GM18520 (cell line): ENCODE measurements around the gene CD47.
A peak's percentile ranks its signal among the peaks of the same experiment; 100 is the strongest.

Experiments used
- ATAC-seq: cut with Tn5 transposase; IDR thresholded peaks from one replicate; pipeline ENCODE4 v1.9.1; 2021; ENCODE audit not compliant: unreplicated experiment

CD47 gene

DNA sequence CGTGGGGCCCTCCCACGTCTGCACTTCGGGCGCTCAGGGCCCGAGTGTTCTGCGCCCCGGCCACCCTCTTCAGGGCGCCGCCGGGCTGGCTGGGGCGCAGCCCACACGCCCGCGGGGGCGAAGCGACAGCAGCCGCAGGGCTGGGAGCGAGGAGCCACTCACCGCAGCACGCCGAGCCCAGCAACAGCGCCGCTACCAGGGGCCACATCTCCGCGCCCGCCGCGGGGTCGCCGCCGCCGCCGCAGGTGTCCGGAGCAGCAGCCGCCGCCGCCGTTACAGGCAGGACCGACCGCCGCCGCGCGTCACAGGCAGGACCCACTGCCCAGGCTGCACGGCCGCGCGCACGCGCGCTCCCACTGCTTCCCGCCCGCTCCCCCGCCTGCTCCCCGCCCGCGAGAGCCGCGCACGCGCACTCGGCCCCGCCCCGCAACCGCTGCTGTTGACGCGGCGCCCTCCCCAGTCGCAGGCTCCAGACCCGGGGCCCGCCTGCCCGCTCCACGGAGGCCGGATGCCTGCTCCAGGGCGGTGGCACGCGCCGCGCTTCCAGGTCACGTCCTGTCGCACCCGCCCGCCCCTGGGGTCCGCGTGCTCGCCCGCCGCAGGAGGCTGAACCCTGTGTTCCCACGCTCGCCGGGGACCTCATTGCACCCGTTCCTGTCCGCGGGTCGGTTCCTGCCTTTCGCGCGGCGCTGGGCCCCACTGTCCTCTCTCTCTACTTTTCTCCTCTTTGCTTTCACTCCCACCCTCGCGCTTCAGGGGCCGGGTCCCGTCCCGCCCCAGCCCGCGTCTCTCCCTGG lies at the start of gene CD47:
Gene CD47, minus strand, starts transcription at position 331 of the 797 bp plus-strand sequence. Its CDS starts 123 bp downstream, at position 208.
- ATAC-seq: peak; percentile 37

- ATAC-seq: no peak
Observed at GRCh38 chr3:108137460-108137814, 46.6 kb upstream of the CD47 start.

DNA sequence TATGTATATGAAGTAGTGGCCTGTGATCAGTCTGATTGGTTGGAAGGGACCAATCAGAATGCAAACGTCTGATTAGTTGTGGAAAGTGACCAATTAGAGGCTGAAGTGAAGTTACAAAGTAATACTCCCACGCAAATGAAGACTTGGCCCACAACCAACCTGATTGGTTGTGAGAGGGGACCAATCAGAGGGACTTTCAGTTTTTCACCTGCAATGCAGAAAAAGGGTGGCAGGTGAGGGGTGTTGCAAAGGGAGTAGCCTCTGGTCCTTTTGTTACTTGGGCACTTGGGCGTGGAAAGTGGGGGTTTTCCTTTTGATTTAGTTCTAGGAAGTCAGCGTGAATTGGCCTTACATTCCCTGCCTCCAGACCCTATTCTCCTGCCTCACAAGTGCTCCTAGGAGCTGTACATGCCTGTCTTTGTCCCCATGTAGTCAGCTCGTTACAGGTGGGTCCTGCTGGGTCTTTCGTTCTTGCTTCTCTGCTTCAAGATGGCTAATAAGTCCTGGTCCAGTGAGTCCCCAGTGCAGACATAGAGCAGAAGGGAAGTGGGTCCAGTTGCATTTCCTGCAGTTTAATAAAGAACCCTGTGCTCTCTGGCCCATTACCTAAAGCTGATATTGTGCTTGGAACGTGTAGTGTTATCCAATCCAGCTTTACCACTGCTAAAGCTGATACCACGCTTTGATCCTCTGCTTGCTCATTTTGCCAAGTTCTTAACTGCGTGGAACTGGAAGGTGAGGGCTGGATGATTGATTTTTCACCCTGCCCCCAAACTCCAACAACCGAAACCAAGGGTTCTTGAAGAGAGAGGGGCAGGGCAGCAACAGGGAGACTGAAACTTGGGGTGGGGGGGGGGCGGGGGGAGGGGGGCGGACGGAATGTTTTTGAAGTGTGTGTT lies 46.0 kb upstream of the CD47 start:
- no peak for ATAC-seq

DNA sequence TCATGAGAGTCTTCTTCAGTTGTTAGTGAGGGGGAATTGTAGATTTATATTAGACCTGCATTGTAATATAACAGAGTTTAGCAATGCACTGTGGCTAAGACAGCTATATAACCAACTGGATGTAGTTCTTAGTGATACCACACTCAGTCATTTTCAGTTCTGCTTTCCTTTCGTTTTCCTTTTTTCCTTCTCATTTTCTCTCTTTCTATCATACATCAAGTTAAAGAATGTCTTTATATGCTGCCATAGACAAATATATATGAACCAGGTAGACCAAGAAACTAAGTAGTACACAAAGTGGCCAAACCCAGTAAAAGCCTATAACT lies 43.7 kb upstream of the CD47 start:
- ATAC-seq: peak; percentile 15

DNA sequence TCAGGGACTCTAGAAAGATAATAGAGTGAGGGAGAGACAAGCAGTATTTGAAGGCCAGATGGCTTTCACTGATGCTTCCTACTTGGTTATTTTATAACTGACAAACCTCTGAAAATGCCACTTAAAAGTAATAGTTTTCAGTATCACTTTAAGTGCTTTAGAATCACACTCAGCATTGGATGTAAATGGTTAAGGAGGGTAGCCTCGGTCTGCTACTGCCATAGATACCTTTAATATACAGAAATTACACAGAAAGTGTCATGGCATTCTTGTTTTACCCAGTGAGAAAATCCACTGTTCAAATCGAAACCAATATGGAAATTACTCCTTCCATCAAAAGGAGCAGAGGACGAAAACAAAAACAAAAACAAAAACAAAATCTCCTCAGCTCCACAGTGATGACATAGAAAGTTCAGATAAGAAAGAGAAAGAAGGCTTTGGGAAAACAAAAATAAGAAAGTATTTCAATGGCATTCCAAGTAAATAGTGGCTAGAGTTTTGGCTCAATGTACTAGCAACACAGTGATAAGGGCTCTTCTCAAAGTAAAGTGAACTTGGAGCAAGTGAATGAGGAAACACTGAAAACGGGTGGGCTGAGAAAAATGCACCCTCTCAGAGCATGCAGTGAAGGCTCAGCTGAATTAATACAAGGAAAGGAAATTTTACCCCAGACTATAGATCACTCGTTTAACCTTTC lies 43.2 kb upstream of the CD47 start:
- ATAC-seq: peak; percentile 46

DNA sequence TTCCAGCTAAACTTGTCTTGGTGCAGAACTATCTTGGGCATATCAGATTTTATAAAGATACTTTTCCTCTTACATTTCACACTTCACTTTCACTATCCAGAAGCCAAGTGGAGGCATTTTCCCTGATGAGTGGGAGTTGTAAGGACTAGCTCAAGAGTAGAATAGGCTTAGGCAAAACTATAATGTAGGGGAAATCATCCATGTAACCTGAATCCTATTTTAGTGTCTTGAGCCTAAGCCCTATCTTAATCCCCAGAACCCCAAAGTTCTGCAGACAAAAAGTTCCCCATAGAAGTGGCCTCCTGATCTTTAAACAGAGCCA lies 42.2 kb upstream of the CD47 start:
- no peak for ATAC-seq

DNA sequence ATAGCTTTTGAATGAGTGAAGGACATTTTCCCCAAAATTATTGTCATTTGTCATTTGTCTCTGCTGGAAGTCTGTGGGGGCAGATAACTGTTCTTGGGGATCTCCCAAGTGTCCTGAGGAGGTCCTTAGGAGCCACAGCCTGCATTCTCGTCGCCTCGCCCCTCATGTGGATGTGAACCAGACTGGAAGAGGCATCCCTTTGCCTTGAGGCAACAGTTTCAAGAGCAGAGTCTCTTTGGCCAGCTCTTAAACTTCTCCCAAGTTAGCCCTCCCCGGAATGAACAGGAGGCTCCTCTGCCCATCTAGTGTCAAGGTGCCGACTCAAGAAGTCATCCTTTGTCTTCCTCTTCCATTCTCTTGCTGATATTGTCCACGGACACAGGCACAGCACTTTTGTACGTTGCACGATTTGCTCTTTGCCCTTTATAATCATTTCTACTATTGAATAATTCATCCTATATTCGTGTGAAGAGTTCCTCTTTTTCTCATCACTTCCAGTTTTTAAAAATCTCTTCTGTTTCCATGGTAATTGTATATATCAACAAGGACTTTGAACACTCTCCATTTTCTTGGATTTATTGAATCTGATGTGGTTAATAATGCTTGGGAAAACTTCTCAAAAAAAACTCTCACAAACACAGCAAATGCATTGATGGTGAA lies 40.8 kb upstream of the CD47 start:
- no peak for ATAC-seq

DNA sequence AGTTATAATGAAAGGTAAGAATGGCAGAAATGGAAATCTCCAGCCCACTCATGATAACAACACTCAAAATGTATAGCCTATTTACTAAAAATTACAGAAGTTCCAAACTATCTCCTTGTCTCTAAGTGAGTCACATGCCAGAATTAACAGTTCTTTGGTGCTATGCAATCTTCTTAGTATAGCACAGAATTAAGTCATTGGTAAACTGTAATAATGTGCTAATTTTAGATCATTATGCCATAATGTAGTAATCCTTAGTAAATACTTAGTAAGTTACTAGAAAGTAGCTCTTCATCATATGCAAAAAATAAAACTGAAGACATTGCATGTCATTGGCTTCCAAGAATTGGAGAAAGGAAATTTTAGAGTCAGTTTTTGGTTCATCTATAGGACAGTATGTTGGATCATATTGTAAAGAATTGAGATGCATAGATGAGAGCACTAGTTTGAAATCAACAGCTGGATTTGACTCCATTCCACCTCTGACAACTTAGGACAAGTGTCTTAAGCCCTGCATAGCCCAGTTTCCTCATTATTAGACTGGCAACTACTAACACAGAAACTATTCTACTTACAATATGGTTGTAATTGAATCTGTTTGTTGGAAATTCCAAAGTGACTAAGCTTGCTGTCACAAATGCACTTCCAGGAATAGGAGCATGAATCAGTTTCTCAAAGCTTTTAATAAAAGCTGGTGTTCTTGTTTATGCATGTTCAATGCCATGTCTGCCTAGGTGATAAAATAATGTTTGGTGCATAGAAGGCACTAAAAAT lies 40.1 kb upstream of the CD47 start:
- no peak for ATAC-seq

GRCh38 chr3:108130236-108130635 lies 39.4 kb upstream of the CD47 start:
- ATAC-seq: no peak

DNA sequence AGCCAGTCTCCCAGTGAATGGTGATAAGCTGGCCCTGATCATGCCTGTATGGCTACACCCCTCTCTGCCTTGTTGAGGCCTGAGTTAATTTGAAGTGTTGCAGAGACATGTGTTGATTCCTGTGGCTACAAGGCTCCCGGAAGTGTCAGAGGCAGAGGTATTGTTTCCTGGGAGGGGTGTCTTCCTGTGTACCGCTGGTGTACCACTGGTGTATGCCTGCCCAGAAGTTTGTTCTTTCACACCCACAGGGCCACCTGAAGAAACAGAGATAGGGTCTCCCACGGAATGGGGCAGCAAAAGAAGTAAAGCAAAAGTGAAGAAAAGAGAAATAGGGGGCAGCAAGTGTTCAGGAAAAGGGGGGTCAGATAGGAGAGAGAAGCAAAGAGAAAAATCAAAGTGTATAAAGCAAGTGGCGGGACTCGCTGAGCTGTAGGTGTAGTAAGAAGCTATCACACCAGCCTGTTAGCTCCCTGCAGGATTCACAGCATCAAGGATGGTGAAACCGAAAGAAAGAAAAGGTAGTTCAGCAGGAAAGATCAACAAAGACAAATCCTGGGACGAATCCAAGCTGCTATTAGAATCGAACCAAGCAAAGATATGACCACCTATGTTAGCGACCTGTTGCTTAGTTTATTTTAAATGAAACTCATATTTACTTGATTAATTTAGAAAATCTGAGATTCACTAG lies 36.6 kb upstream of the CD47 start:
- no peak for ATAC-seq

- no peak for ATAC-seq
Observed at GRCh38 chr3:108126348-108126747, 35.5 kb upstream of the CD47 start.

DNA sequence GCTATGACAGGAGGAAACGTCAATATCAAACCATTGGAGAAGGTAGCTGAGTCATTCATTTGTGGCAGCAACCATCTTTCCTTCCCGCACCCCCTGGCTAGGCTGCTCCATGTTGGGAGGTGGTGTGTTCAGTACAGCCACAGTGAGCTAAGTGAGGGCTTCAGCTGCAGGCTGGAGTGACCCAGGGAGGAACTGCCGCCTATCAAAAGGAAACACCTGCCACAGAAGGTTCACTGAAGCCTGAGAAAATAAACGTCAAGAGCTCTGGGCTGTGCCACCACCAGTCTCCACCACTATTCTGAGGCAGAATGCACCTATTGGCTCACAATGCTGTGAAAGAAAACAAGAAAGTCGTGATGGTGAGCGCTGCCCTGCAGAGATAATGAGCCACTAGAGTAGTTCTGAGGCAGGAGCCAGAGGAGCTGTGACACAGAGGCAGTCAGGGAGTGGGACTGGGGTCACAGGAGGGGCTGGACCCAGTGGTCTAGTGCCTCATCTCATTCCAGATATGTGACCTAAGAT lies 34.8 kb upstream of the CD47 start:
- peak; percentile 36 for ATAC-seq

DNA sequence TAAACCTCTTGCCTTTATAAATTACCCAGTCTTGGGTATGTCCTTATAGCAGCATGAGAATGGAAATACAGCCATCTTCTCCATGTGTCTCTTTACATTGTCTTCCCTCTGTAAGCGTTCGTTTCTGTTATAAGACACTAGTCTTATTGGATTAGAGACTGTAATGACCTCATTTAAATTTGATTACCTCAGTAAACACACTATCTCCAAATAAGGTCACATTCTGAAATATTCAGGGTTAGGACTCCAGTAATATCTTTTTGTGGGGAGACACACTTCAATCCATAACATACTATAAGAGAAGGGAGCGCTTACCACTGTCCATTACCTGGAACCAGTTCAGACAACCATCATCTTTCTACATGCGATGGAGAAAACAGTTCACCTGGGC lies 34.3 kb upstream of the CD47 start:
- no peak for ATAC-seq

GRCh38 chr3:108124337-108125152 lies 33.7 kb upstream of the CD47 start:
- peak; percentile 83 for ATAC-seq

DNA sequence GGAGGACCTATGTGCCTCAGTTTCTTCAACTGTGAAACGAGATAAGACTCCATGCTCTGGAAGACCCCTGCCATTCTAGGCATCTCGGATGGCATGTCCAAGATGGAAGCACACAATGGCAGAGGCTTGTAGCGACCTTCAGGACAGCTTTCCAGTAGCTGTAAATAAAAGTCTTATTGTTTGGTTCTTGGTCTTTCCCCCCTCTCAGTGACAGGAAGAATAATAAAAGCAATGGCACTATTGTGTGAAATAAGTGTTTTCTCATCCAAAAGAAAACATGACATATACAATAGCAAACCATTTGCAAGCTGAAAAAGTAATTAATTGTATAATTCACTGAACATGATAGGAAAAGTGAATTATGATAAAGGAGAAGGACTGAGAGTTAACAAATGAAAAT lies 32.5 kb upstream of the CD47 start:
- no peak for ATAC-seq

DNA sequence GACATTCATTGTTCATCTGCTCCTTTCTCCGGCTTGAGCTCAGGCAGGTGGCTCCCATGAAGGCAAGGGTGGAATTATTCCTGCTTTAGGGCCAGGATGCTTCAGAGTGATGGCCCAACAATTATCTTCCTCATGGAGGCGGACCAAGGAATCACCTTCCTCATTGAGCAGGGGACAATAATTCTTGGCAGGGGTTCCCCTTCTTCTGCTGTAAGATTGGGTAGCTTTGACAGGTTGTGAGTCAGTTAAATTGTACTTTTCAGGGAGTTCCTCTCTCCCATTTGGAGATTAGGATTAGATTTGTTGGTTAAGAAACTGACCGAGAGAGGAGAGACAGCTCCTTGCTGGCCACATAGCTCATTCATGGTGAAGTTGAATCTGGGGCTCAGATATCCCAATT lies 31.4 kb upstream of the CD47 start:
- ATAC-seq: no peak

DNA sequence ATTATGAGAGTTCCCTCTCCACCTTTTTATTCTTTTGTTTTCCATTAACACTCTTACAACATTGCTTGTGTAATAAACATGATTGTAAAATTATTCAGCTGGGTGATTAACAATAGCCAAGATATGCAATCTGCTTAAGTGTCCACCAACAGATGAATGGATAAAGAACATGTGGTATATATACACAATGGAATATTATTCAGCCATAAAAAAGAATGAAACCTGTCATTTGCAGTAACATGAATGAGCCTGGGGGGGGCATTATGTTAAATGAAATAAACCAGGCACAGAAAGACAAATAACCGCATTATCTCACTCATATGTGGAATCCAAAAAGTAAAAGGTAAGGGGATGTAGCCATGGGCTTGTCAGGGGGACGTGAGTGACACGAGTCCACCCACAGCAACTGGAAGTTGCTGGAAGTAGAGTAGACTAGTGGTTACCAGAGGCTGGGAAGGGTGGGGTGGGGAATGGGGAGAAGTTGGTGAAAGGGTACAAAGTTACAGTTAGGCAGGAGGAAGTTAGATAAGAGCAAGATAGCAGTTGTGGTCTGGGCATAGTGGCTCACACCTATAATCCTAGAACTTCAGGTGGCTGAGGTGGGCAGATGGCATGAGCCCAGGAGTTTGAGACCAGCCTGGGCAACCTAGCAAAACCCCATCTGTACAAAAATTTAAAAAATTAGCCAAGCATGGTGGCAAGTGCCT lies 28.7 kb upstream of the CD47 start:
- ATAC-seq: no peak

DNA sequence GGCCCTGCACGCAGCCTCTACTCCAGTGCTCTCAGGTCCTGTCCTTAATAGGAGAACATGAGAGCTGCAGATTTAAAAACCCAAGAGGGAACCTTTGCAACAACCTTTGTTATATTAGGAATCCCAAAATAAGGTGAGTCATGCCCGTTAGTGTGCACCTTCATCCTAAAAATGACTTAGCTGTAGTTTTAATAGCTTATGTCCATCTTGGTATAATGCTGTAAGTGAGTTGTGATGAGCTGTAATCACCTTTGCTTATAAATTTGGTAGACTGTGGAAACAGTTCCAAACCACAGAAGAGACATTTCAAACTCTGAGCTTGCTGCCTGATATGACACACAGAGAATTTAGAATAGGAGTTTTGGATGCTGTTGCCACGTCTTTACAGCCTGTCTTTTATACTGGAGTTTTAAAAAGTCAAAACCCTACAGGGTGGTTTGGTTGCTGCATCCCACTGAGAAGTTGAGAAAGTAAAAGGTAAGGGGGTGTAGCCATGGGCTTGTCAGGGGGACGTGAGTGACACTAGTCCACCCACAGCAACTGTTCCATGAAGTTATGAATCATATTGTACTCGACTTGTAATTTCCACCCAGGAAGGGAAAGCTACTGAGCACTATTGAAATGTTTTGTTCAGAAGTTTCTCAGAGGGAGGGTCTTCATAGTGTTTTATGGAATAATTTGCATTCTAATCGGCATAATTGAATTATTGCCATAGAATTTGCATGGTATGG lies 27.4 kb upstream of the CD47 start:
- no peak for ATAC-seq
